ENCODE results near the gene UCK2. TPM values are rescaled to one million over a fixed set of nuclear protein-coding genes. Genes with fewer than 3 reads are reported as not detected.
"Not testable (repeated sequence)": the region's sequence is repeated elsewhere in the genome, so short reads cannot be mapped to it uniquely, and the experiment has no call there.

The UCK2 gene
- total RNA-seq (2014; rRNA removed; shearing (Covaris generic); ENCODE audit: low replicate concordance), result 84.3 and 109 TPM in 2 replicates

GRCh38 chr1:165827268-165828102 lies at the start of gene UCK2:
UCK2 (plus strand) TSS chr1:165827614; CDS start chr1:165827834, 220 bp downstream.
- DNase-seq (ENCODE audit: low read depth), result peak; percentile 85
- in situ Hi-C loops (cut with HindIII; ENCODE audit: low pct_unique_long_range_greater_than_20kb, low sequenced_read_pairs), result no loop called here

DNA sequence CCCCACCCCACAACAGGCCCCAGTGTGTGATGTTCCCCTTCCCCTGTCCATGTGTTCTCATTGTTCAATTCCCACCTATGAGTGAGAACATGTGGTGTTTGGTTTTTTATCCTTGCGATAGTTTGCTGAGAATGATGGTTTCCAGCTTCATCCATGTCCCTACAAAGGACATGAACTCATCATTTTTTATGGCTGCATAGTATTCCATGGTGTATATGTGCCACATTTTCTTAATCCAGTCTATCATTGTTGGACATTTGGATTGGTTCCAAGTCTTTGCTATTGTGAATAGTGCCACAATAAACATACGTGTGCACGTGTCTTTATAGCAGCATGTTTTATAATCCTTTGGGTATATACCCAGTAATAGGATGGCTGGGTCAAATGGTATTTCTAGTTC lies 49.2 kb upstream of the UCK2 start:
- in situ Hi-C loops (cut with HindIII; ENCODE audit: low pct_unique_long_range_greater_than_20kb, low sequenced_read_pairs); DNase-seq (ENCODE audit: low read depth): not testable (repeated sequence)

GRCh38 chr1:165783519-165783918 lies 43.9 kb upstream of the UCK2 start:
- in situ Hi-C loops (cut with HindIII; ENCODE audit: low pct_unique_long_range_greater_than_20kb, low sequenced_read_pairs); DNase-seq (ENCODE audit: low read depth): not testable (repeated sequence)

DNA sequence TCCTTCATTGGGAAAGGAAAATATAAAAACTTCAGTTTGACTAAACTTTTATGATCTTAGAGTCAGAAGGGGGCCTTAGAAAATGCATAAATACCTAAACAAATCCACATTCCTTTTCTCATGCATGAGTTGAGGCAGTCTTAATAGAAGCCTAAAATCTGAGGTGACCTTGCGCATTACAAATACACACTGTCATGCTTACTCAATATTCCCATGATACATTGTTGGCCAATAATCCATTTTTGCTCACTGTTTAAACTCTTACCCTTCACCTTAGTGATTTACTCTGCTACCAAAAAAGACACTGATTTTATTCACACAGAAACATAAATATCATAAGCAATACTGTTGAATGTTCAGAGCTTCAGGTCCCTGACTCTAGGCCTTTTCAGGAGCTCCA lies 39.7 kb upstream of the UCK2 start:
- DNase-seq (ENCODE audit: low read depth), result no peak
- in situ Hi-C loops (cut with HindIII; ENCODE audit: low pct_unique_long_range_greater_than_20kb, low sequenced_read_pairs), result no loop called here

DNA sequence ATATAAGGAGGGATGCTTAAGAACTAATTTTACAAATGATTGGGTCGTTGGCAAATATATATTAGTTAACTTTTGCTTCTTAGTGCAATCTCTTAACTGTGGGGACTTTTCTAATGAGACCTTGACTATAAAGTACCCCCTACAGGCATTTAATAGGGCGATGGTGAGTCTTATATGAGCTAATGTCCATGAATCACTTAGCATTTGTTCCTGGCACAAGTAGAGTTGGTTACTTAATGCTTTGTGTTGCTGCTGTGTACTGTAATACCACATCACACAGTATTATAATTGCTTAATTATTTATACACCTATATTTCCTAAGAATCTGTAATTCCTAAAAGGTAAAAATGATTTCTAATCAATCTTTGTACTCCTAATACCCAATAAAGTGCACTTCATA lies 33.5 kb upstream of the UCK2 start:
- in situ Hi-C loops (cut with HindIII; ENCODE audit: low pct_unique_long_range_greater_than_20kb, low sequenced_read_pairs), result no loop called here
- DNase-seq (ENCODE audit: low read depth), result no peak

DNA sequence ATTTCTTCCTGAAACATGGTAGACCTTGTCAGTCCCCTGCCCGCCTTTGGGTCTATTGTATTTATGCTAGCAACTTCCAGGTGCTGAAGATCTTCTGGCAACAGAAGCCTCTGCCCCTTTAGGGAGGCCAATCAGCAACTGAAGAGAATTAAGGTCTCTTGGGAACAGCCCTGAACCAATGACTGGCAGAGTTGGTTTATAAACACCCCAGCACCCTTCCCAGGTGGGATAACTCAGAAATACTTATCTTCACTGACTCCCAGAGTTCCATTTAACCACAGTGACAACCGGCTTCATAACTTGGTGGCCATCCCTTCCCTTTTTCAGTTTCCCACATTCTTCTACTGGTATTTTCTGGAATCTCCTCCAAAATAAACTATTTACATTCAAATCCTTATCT lies 31.5 kb upstream of the UCK2 start:
- DNase-seq (ENCODE audit: low read depth), result no peak
- in situ Hi-C loops (cut with HindIII; ENCODE audit: low pct_unique_long_range_greater_than_20kb, low sequenced_read_pairs), result no loop called here

- DNase-seq (ENCODE audit: low read depth), result no peak
- in situ Hi-C loops (cut with HindIII; ENCODE audit: low pct_unique_long_range_greater_than_20kb, low sequenced_read_pairs), result no loop called here
These were observed 28.0 kb upstream of the UCK2 start for GRCh38 chr1:165799387-165799786.

GRCh38 chr1:165804513-165804912 lies 22.9 kb upstream of the UCK2 start:
- in situ Hi-C loops (cut with HindIII; ENCODE audit: low pct_unique_long_range_greater_than_20kb, low sequenced_read_pairs), result not testable (repeated sequence)

DNA sequence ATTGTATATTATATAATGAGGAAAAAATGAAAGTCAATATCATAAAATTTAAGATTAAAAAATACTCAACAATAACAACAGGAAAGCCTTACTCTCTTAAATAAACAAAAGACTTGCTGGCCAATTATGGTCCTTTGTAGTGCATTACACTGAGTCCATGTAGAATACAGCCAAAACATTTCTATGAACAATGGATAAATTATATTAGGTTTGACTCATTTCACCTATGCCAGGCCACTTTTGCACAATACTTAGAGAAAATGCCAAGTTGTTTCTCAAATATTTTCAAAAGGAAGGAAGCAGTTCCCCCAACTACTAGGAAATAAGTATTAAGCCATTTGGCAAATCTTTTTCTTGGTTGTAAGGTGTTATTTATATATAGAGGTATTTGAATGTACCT lies 19.8 kb upstream of the UCK2 start:
- no peak for DNase-seq (ENCODE audit: low read depth)
- in situ Hi-C loops (cut with HindIII; ENCODE audit: low pct_unique_long_range_greater_than_20kb, low sequenced_read_pairs), result no loop called here

More at GRCh38 chr1:165804513-165804912, 22.9 kb upstream of the UCK2 start:
- DNase-seq (ENCODE audit: low read depth), result not testable (repeated sequence)

GRCh38 chr1:165815725-165816124 lies 11.7 kb upstream of the UCK2 start:
- in situ Hi-C loops (cut with HindIII; ENCODE audit: low pct_unique_long_range_greater_than_20kb, low sequenced_read_pairs), result no loop called here
- DNase-seq (ENCODE audit: low read depth), result no peak

- DNase-seq (ENCODE audit: low read depth), result no peak
- in situ Hi-C loops (cut with HindIII; ENCODE audit: low pct_unique_long_range_greater_than_20kb, low sequenced_read_pairs), result no loop called here
These were observed 11.3 kb upstream of the UCK2 start for GRCh38 chr1:165816157-165816556.

- in situ Hi-C loops (cut with HindIII; ENCODE audit: low pct_unique_long_range_greater_than_20kb, low sequenced_read_pairs), result no loop called here
- DNase-seq (ENCODE audit: low read depth), result no peak
These were observed 10.5 kb upstream of the UCK2 start for GRCh38 chr1:165816826-165817497.

GRCh38 chr1:165823552-165824268 lies 3.7 kb upstream of the UCK2 start:
- DNase-seq (ENCODE audit: low read depth), result no peak
- in situ Hi-C loops (cut with HindIII; ENCODE audit: low pct_unique_long_range_greater_than_20kb, low sequenced_read_pairs), result no loop called here

DNA sequence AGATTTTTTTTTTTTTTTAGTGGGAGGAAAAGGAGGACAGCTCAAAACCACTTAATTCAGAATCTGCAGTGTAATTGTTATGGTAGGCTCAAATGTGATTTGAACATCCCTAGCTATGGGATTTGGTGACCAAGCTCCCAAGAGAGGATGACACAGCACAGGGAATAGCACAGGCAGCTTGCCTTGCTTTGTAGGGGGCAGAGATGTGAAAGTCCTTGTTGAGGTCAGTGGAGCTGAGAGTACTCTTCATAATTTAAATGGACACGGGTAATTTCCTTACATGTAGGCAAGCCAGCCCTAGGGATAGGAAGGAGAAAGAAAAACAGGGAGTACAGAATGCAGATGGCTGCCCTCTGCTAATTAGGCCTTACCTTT lies 3.2 kb upstream of the UCK2 start:
- DNase-seq (ENCODE audit: low read depth), result peak; percentile 14
- in situ Hi-C loops (cut with HindIII; ENCODE audit: low pct_unique_long_range_greater_than_20kb, low sequenced_read_pairs), result no loop called here

GRCh38 chr1:165826565-165827267 lies 698 bp upstream of the UCK2 start:
- peak; percentile 18 for DNase-seq (ENCODE audit: low read depth)
- in situ Hi-C loops (cut with HindIII; ENCODE audit: low pct_unique_long_range_greater_than_20kb, low sequenced_read_pairs), result no loop called here

DNA sequence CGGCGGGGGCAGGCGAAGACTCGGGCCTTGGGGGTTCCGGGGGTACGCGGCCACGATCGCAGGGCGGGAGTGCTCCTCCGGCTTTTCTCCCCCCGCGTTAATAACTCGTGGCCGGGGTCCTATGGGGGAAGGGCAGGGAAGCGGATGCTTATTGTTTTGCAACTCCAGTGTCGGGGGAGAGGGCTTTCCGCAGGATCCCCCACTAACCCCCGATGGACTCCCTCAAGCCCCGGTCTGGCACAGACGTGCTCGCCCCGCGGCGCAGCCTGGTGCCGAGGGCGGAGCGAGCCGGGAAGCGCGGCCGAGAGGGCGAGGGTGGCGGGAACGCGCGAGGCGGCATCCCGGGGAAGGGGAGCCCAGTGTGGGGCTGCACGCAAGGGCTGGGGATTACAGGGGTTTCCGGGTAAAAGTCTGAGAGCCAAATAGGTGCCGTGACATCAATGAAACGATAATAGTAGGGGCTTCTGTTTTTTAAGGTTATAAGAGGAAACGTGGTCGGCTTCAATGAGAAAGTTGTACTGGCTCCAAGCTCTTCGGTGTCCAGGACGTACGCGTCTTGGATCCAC lies 772 bp downstream of the UCK2 start:
- in situ Hi-C loops (cut with HindIII; ENCODE audit: low pct_unique_long_range_greater_than_20kb, low sequenced_read_pairs), result no loop called here
- no peak for DNase-seq (ENCODE audit: low read depth)

- DNase-seq (ENCODE audit: low read depth), result peak; percentile 79
- in situ Hi-C loops (cut with HindIII; ENCODE audit: low pct_unique_long_range_greater_than_20kb, low sequenced_read_pairs), result no loop called here
These were observed 1.4 kb downstream of the UCK2 start for GRCh38 chr1:165828669-165829329.

DNA sequence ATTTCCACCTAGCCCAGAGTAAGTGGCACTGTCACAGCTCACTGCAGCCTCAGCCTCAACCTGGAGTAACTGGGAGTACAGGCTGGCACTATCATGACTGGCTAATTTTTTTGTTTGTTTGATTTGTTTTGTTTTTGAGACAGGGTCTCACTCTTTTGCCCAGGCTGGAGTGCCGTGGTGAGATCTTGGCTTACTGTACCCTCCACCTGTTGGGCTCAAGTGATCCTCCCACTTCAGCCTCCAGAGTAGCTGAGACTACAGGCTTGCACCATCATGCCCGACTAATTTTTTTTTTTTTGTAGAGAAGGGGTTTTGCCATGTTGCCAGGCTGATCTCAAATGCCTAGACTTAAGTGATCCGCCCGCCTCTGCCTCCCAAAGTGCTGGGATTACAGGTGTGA lies 2.5 kb downstream of the UCK2 start:
- in situ Hi-C loops (cut with HindIII; ENCODE audit: low pct_unique_long_range_greater_than_20kb, low sequenced_read_pairs), result no loop called here

More for the DNA sequence above, 2.5 kb downstream of the UCK2 start:
- peak; percentile 23 for DNase-seq (ENCODE audit: low read depth)

Data from Caki2 (cell line).